Measurements from ENCODE around the gene CLDN2.

Gene CLDN2

GRCh38 chrX:106946464-106946863 is 26.3 kb downstream of the CLDN2 start:
- no peaks in the 10 kb centered on the region for H3K27me3 ChIP-seq (ENCODE audit: insufficient read depth, low read depth)
- no peaks in the 10 kb centered on the region for H3K36me3 ChIP-seq (ENCODE audit: insufficient read depth)
- H2AFZ ChIP-seq (ENCODE audit: low read depth), result no peak overlapping the region
- H3K4me1 ChIP-seq (ENCODE audit: low read depth, poor library complexity, severe bottlenecking), result no peaks in the 10 kb centered on the region
- no peaks in the 10 kb centered on the region for H3K79me2 ChIP-seq (ENCODE audit: insufficient read depth, low read depth)
- no peak overlapping the region for H3K27ac ChIP-seq
- H3K9ac ChIP-seq, result no peak overlapping the region
- H3K4me3 ChIP-seq (IDR thresholded peaks at IDR 0.05; ENCODE audit: insufficient read depth, low read depth, low read length), result no peak overlapping the region
- H3K4me2 ChIP-seq, result no peak overlapping the region
- no peaks in the 10 kb centered on the region for H4K20me1 ChIP-seq (ENCODE audit: insufficient read depth)
- TF ChIP-seq CTCF (conservative IDR thresholded peaks at IDR 0.05; ENCODE audit: low read depth, low read length), result no peak

GRCh38 chrX:106948641-106949040 is 28.4 kb downstream of the CLDN2 start:
- Histone ChIP-seq H3K4me2 (no peak overlapping the region), H3K79me2 (ENCODE audit: insufficient read depth, low read depth) (no peaks in the 10 kb centered on the region), H3K4me1 (ENCODE audit: low read depth, poor library complexity, severe bottlenecking) (no peaks in the 10 kb centered on the region), H2AFZ (ENCODE audit: low read depth) (no peak overlapping the region), H3K9ac (no peak overlapping the region), H3K36me3 (ENCODE audit: insufficient read depth) (no peaks in the 10 kb centered on the region), H3K27ac (no peak overlapping the region), H4K20me1 (ENCODE audit: insufficient read depth) (no peaks in the 10 kb centered on the region), H3K27me3 (ENCODE audit: insufficient read depth, low read depth) (no peaks in the 10 kb centered on the region), H3K4me3 (IDR thresholded peaks at IDR 0.05; ENCODE audit: insufficient read depth, low read depth, low read length) (no peak overlapping the region)
- TF ChIP-seq CTCF (conservative IDR thresholded peaks at IDR 0.05; ENCODE audit: low read depth, low read length), result no peak

- Histone ChIP-seq H3K36me3 (ENCODE audit: insufficient read depth) (no peaks in the 10 kb centered on the region), H4K20me1 (ENCODE audit: insufficient read depth) (no peaks in the 10 kb centered on the region), H3K27ac (no peak overlapping the region)
Measured at GRCh38 chrX:106949366-106949765, 29.2 kb downstream of the CLDN2 start.

GRCh38 chrX:106950381-106950780 is 30.2 kb downstream of the CLDN2 start:
- H4K20me1 ChIP-seq (ENCODE audit: insufficient read depth), result no peaks in the 10 kb centered on the region
- H3K4me3 ChIP-seq (IDR thresholded peaks at IDR 0.05; ENCODE audit: insufficient read depth, low read depth, low read length), result no peak overlapping the region
- no peak for TF ChIP-seq CTCF (conservative IDR thresholded peaks at IDR 0.05; ENCODE audit: low read depth, low read length)
- no peaks in the 10 kb centered on the region for H3K79me2 ChIP-seq (ENCODE audit: insufficient read depth, low read depth)
- H3K4me1 ChIP-seq (ENCODE audit: low read depth, poor library complexity, severe bottlenecking), result no peaks in the 10 kb centered on the region
- H3K27ac ChIP-seq, result no peak overlapping the region
- no peak overlapping the region for H3K4me2 ChIP-seq
- no peaks in the 10 kb centered on the region for H3K27me3 ChIP-seq (ENCODE audit: insufficient read depth, low read depth)
- no peaks in the 10 kb centered on the region for H3K36me3 ChIP-seq (ENCODE audit: insufficient read depth)
- H2AFZ ChIP-seq (ENCODE audit: low read depth), result no peak overlapping the region
- no peak overlapping the region for H3K9ac ChIP-seq

More at GRCh38 chrX:106949366-106949765, 29.2 kb downstream of the CLDN2 start:
- Histone ChIP-seq H3K27me3 (ENCODE audit: insufficient read depth, low read depth) (no peaks in the 10 kb centered on the region), H3K4me2 (no peak overlapping the region), H2AFZ (ENCODE audit: low read depth) (no peak overlapping the region), H3K4me3 (IDR thresholded peaks at IDR 0.05; ENCODE audit: insufficient read depth, low read depth, low read length) (no peak overlapping the region), H3K4me1 (ENCODE audit: low read depth, poor library complexity, severe bottlenecking) (no peaks in the 10 kb centered on the region), H3K9ac (no peak overlapping the region), H3K79me2 (ENCODE audit: insufficient read depth, low read depth) (no peaks in the 10 kb centered on the region)
- TF ChIP-seq CTCF (conservative IDR thresholded peaks at IDR 0.05; ENCODE audit: low read depth, low read length), result no peak

Measured in KMS-11 (cell line).